ENCODE results near the gene IQCE. TPM values are rescaled to one million over a fixed set of nuclear protein-coding genes. Genes with fewer than 3 reads are reported as not detected.

Gene IQCE
- polyA plus RNA-seq, 1 donor from 2014 or later = 21.2 TPM

DNA sequence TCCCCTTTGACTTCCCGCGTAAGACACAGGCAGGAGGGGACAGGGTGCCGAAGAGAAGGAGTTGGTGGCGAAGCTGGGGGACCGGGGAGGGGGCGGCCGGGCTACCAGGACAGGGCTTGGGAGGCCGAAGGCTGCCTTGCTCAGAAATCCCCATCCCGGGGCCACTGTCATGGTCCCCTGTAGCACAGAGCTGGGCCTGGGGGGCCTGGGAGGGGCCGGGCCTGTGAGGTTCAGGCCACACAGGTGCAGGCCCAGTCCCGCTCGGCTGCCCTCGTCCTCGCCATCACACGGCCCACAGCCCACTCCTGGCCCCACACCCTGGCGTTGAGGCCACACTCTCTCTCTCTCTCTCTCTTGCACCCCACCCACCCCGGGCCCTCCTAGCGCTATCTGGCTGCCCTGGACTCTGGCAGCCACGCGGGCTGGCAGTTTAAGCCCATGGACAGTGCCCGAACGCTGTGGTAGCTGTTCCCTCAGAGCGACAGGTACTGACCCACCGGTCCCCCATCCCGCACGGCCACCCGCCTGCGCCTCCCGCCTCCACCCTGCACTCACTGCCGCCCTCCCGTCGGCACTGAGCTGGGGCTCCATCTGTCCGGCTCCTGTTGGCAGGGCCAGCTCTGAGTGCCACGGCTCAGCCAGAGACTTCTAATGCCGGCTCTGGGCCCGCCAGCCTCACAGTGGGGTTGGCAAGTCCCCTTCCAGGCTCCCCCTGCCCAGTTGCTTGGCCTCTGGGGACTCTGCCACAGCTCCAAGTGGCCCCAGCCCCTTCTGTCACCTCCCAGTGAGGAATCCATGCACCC is 101.0 kb downstream of the IQCE start:
- Histone ChIP-seq H3K9me3 (ENCODE audit: low read length) (no peaks in the 10 kb centered on the region), H3K27me3 (ENCODE audit: insufficient read depth, low read depth, low read length) (no peaks in the 10 kb centered on the region), H2AFZ (ENCODE audit: low read depth, low read length) (no peak overlapping the region), H3K36me3 (ENCODE audit: insufficient read depth, low read length) (no peaks in the 10 kb centered on the region), H3K9ac (ENCODE audit: low read length) (no peak overlapping the region), H3F3A (ENCODE audit: insufficient read depth, low read length, poor library complexity, severe bottlenecking) (no peaks in the 10 kb centered on the region), H4K20me1 (ENCODE audit: insufficient read depth) (no peaks in the 10 kb centered on the region), H3K4me2 (ENCODE audit: low read length) (no peak overlapping the region), H3K4me3 (ENCODE audit: low read length) (no peak overlapping the region), H3K79me2 (replicated peaks; ENCODE audit: insufficient read depth, low read length) (no peaks in the 10 kb centered on the region), H3K9me2 (ENCODE audit: insufficient read depth, low read length) (no peaks in the 10 kb centered on the region), H3K27ac (ENCODE audit: low read length) (no peak overlapping the region)
- TF ChIP-seq, protein P1, sequence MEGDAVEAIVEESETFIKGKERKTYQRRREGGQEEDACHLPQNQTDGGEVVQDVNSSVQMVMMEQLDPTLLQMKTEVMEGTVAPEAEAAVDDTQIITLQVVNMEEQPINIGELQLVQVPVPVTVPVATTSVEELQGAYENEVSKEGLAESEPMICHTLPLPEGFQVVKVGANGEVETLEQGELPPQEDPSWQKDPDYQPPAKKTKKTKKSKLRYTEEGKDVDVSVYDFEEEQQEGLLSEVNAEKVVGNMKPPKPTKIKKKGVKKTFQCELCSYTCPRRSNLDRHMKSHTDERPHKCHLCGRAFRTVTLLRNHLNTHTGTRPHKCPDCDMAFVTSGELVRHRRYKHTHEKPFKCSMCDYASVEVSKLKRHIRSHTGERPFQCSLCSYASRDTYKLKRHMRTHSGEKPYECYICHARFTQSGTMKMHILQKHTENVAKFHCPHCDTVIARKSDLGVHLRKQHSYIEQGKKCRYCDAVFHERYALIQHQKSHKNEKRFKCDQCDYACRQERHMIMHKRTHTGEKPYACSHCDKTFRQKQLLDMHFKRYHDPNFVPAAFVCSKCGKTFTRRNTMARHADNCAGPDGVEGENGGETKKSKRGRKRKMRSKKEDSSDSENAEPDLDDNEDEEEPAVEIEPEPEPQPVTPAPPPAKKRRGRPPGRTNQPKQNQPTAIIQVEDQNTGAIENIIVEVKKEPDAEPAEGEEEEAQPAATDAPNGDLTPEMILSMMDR (IDR thresholded peaks at IDR 0.05; ENCODE audit: poor library complexity, severe bottlenecking) = no peak
- TF ChIP-seq, protein P2, sequence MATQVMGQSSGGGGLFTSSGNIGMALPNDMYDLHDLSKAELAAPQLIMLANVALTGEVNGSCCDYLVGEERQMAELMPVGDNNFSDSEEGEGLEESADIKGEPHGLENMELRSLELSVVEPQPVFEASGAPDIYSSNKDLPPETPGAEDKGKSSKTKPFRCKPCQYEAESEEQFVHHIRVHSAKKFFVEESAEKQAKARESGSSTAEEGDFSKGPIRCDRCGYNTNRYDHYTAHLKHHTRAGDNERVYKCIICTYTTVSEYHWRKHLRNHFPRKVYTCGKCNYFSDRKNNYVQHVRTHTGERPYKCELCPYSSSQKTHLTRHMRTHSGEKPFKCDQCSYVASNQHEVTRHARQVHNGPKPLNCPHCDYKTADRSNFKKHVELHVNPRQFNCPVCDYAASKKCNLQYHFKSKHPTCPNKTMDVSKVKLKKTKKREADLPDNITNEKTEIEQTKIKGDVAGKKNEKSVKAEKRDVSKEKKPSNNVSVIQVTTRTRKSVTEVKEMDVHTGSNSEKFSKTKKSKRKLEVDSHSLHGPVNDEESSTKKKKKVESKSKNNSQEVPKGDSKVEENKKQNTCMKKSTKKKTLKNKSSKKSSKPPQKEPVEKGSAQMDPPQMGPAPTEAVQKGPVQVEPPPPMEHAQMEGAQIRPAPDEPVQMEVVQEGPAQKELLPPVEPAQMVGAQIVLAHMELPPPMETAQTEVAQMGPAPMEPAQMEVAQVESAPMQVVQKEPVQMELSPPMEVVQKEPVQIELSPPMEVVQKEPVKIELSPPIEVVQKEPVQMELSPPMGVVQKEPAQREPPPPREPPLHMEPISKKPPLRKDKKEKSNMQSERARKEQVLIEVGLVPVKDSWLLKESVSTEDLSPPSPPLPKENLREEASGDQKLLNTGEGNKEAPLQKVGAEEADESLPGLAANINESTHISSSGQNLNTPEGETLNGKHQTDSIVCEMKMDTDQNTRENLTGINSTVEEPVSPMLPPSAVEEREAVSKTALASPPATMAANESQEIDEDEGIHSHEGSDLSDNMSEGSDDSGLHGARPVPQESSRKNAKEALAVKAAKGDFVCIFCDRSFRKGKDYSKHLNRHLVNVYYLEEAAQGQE (IDR thresholded peaks at IDR 0.05; ENCODE audit: borderline replicate concordance) = no peak
- TF ChIP-seq TAF1 (IDR thresholded peaks at IDR 0.05; ENCODE audit: low read depth) (no peak), MXI1 (conservative IDR thresholded peaks at IDR 0.05; ENCODE audit: poor library complexity, severe bottlenecking) (no peak), RAD21 (conservative IDR thresholded peaks at IDR 0.05) (no peak), SMC3 (conservative IDR thresholded peaks at IDR 0.05; ENCODE audit: poor library complexity) (no peak), EP300 (conservative IDR thresholded peaks at IDR 0.05; ENCODE audit: poor library complexity, severe bottlenecking) (no peak), EZH2 (IDR thresholded peaks at IDR 0.05; ENCODE audit: borderline replicate concordance, insufficient read depth, low read length, poor library complexity, severe bottlenecking) (no peak), POLR2AphosphoS5 (IDR thresholded peaks at IDR 0.05) (no peak)

DNA sequence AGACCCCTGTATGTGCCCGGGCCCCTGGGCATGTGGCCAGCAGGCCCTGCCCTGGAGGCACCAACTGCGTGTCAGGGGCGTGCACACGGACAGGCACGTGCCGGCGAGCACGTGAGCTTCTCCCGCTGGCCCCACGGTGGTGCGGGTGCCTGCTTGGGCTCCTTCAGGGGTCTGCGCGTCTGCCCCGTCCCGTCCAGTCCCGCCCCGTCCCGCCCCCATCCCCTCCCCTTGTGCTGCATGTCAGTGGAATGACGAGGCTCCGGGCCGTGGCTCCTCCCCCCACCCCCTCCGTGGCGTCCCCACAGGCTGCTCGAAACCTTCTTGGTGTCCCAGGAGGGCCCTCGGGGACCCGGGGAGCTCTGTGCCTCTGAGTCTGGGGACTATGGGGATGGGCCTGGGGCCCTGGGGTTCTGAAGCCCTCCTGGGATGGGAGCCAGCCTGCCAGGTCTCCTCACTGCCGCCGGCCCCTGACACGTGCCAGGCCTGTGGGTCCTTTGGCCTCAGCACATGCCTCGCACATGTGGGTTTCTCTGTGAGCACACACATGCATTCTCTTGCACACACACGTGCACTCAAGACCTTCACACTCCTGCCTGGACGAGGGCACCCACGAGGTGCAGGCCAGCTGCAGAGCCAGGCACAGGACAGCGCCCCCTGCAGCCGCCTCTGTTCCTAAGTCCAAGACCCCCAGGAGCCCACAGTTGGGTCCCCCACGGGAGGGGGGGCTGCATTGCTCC is 101.7 kb downstream of the IQCE start:
- Histone ChIP-seq H2AFZ (ENCODE audit: low read depth, low read length) (no peak overlapping the region), H3K36me3 (ENCODE audit: insufficient read depth, low read length) (no peaks in the 10 kb centered on the region), H3K9me3 (ENCODE audit: low read length) (no peaks in the 10 kb centered on the region), H3K27me3 (ENCODE audit: insufficient read depth, low read depth, low read length) (no peaks in the 10 kb centered on the region), H3K9me2 (ENCODE audit: insufficient read depth, low read length) (no peaks in the 10 kb centered on the region), H3F3A (ENCODE audit: insufficient read depth, low read length, poor library complexity, severe bottlenecking) (no peaks in the 10 kb centered on the region), H3K79me2 (replicated peaks; ENCODE audit: insufficient read depth, low read length) (no peaks in the 10 kb centered on the region), H3K9ac (ENCODE audit: low read length) (no peak overlapping the region), H3K27ac (ENCODE audit: low read length) (no peak overlapping the region), H4K20me1 (ENCODE audit: insufficient read depth) (no peaks in the 10 kb centered on the region), H3K4me3 (ENCODE audit: low read length) (no peak overlapping the region), H3K4me2 (ENCODE audit: low read length) (no peak overlapping the region)
- no peak for TF ChIP-seq SMC3 (conservative IDR thresholded peaks at IDR 0.05; ENCODE audit: poor library complexity)
- TF ChIP-seq EZH2 (IDR thresholded peaks at IDR 0.05; ENCODE audit: borderline replicate concordance, insufficient read depth, low read length, poor library complexity, severe bottlenecking) = no peak
- TF ChIP-seq RAD21 (conservative IDR thresholded peaks at IDR 0.05) = no peak
- TF ChIP-seq, protein P1 (IDR thresholded peaks at IDR 0.05; ENCODE audit: poor library complexity, severe bottlenecking) = no peak

Data from neural cell (in vitro differentiated cells).